HG03045 (cell line): ENCODE data around the gene ZDHHC17.

Experiments used
- ATAC-seq: cut with Tn5 transposase; IDR thresholded peaks from one replicate; pipeline ENCODE4 v1.9.1; 2021; ENCODE audit warnings: mild to moderate bottlenecking, moderate library complexity; ENCODE audit not compliant: unreplicated experiment

ZDHHC17 gene

GRCh38 chr12:76876696-76877229, 112.8 kb downstream of the ZDHHC17 start:
- no peak for ATAC-seq

DNA sequence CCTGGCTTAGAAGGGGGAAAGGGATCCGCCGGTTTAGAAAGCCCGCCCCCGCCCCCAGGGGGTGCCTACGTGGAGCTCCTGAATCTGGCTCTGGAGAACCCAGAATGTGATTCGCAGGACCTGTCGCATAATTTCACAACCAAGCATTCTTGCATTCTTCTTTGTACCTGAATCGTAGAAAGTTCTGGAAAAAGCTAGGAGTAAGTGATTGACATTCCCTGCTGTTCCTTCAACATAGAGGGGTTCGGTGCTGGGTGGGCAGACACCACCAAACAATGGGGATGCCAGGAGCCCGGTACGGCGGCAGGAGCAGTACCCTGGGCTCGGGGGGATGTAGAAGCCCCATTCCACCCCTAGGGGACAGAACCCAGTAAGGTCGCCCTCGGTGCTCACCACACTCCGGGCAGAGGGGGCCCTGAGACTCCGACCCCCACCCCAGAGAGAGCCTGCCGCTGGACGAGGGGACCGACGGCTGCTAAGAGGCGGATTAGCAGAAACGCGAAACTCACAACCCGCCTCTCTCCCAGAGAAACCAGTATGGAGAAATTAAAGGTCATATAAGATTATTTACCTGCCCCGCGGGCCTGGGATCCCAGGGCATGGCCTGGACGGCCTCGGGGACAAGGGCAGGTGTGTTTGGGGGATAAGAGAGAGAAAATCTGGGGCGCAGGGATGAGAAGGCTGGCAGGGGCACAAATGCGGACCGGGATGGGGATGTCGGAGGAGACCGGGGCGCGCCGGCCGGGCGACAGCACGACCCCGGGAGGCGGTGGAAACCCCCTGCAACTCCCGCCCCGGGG, 114.4 kb downstream of the ZDHHC17 start:
- ATAC-seq, result peak; percentile 33

- peak; percentile 94 for ATAC-seq
Measured at GRCh38 chr12:76878899-76879709, 115.2 kb downstream of the ZDHHC17 start, which contains the start of gene CSRP2. CSRP2 (minus strand) TSS chr12:76879019; CDS start chr12:76866260, 12,759 bp downstream.

GRCh38 chr12:76879710-76880518, 116.0 kb downstream of the ZDHHC17 start:
- ATAC-seq, result peak; percentile 8

GRCh38 chr12:76880519-76881023, 116.7 kb downstream of the ZDHHC17 start:
- ATAC-seq, result no peak

- no peak for ATAC-seq
Measured at GRCh38 chr12:76881142-76881541, 117.2 kb downstream of the ZDHHC17 start.

DNA sequence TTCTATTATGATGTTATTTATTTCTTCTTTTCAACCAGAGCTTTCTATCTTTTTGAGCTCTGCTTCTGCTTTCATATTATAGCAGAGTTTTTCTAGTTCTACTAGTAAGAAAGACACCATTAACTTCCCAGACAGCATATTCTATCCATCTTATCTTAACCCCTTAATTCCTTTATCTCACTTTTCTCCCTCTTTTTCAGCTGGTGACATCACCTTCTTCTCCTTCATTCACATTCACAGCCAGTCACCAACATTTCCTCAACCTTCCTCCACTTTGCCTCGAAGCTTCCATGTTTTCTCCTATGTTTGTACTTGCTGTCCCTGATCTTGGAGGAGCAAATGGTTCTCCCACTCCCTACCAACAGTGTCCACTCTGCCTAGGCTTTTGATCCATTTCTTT, 118.5 kb downstream of the ZDHHC17 start:
- no peak for ATAC-seq

DNA sequence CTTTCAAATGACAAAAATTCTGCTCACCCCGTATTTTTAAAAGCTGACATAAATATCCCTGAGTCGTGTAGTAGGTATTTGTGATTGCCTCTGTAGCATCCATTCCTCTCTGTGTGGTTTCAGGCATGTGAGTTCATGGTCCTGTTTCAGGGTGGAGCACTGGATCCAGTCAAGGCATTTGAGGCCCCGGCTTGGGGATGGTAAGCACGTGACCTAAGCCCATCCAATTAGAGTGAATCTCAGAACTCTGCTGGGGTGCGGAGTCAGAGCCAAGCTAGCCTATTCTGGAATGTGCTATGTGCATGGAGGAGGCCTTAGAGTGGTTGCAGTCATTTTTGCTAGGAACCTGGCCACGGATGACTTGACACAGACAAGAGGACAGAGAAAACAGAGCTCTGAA, 119.2 kb downstream of the ZDHHC17 start:
- ATAC-seq, result no peak

DNA sequence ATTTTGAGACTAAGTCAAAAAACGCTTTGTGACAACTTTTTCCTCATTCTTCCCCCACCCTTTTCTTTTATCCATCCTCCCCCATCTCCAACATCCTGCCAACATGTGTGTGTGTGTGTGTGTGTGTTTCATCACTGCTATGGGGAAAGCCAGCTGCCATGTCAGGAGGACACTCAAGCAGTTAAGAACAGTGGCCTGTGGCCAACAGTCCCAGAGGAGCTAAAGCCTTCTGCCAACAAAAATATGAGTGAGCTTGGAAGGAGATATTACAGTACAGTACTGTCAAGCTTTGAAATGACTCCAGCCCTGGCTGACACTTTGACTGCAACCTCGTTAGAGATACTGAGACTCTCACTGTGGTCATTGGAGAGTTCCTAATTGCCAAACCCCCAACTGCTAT, 119.9 kb downstream of the ZDHHC17 start:
- no peak for ATAC-seq

DNA sequence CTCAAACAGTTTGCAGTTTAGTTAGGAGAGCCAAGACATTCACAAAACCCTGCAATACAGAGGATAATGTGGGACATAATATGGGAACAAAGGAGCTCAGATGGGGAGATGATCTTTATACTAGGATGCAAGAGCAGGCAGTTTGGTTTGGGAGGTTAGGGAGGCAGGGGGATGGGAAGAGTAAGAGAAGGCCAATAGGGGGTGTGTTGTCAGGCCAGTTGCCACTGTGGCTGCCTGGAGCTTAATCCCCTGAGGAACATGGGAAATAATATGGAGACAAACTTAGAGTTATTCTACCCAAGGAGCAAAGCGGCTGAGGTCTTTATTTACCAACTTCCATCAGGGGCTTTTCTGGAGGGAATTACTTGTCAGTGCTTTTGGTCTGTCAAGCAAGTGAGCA, 124.9 kb downstream of the ZDHHC17 start:
- no peak for ATAC-seq

GRCh38 chr12:76890151-76891143, 126.5 kb downstream of the ZDHHC17 start:
- ATAC-seq, result no peak

GRCh38 chr12:76891609-76892008, 127.7 kb downstream of the ZDHHC17 start:
- no peak for ATAC-seq

DNA sequence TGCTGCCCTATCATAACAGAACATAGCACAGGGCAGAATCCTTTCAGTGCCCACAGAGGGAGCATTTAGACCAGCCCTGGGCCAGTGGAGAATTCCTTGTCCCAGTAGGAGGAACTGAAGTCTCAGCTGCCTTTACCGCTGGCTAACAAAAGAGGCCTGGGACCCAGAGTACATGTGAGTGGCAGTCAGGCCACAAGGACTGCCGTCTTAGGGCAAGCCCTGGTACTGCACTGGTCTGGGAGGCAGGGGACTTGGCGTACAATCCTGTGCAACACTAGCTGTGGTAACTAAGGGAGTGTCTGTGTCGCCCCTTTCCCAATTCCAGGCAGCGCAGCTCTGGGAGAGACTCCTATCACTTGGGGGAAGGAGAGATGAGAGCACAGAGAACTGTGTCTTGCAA, 131.9 kb downstream of the ZDHHC17 start:
- no peak for ATAC-seq

- ATAC-seq, result no peak
Measured at GRCh38 chr12:76896274-76896673, 132.4 kb downstream of the ZDHHC17 start.

GRCh38 chr12:76898442-76898841, 134.5 kb downstream of the ZDHHC17 start:
- ATAC-seq, result no peak

GRCh38 chr12:76899522-76899921, 135.6 kb downstream of the ZDHHC17 start:
- no peak for ATAC-seq

DNA sequence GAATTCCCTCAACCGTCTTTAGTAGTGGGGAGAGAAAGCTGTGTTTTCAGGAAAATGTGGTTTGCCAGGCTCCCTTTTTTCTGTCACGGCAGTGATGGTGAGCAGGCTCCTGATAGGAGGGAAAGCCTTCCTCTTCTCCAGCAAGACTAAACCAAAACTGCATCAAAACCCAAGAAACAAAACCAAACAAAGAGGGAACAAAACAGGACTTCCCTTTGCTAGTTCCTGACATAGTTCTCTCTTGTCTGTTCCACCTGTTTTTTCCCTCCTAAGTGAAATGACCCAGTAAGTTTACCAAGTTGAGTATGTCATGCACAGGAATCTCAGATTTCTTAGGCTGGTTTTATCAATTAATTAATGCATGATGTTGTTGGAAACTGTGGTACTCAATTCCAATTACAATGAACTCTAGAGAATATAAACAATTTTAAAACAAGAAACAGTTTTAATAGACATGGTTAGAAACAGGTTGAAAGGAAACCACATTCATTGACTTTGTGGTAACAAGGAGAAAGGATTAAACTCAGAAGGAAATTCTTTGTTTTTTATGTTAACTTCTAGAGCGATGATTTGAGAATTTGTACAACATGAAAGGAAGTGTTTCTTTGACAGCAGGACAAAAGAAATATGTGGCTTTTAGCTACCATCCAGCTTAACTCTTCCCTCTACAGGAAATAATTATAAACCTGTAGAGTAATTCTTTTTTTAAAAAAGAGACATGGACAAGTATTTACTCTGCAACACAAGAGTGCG, 137.9 kb downstream of the ZDHHC17 start:
- no peak for ATAC-seq
